ENCODE measurements around the gene C10orf71.

The C10orf71 gene

GRCh38 chr10:49286686-49287085 lies 12.3 kb upstream of the C10orf71 start:
- H3K27ac ChIP-seq, result no peak overlapping the region

GRCh38 chr10:49287689-49288340 lies 11.2 kb upstream of the C10orf71 start:
- TF ChIP-seq CTCF (conservative IDR thresholded peaks at IDR 0.05), result no peak

More at GRCh38 chr10:49286686-49287085, 12.3 kb upstream of the C10orf71 start:
- TF ChIP-seq CTCF (conservative IDR thresholded peaks at IDR 0.05), result no peak

GRCh38 chr10:49288341-49289065 lies 10.5 kb upstream of the C10orf71 start:
- no peak overlapping the region for H3K27ac ChIP-seq
- no peak for TF ChIP-seq CTCF (conservative IDR thresholded peaks at IDR 0.05)

More at GRCh38 chr10:49287689-49288340, 11.2 kb upstream of the C10orf71 start:
- no peak overlapping the region for H3K27ac ChIP-seq

GRCh38 chr10:49289480-49289879 lies 9.5 kb upstream of the C10orf71 start:
- no peak for TF ChIP-seq CTCF (conservative IDR thresholded peaks at IDR 0.05)
- no peak overlapping the region for H3K27ac ChIP-seq

- no peak for TF ChIP-seq CTCF (conservative IDR thresholded peaks at IDR 0.05)
- no peak overlapping the region for H3K27ac ChIP-seq
Measured at GRCh38 chr10:49290131-49290530, 8.8 kb upstream of the C10orf71 start.

- H3K27ac ChIP-seq, result no peak overlapping the region
- TF ChIP-seq CTCF (conservative IDR thresholded peaks at IDR 0.05), result no peak
Measured at GRCh38 chr10:49290607-49291006, 8.4 kb upstream of the C10orf71 start.

- no peak for TF ChIP-seq CTCF (conservative IDR thresholded peaks at IDR 0.05)
- peak overlapping the region; percentile 53; the same call in 1 of the 2 replicates for H3K27ac ChIP-seq
Measured at GRCh38 chr10:49292565-49293207, 6.3 kb upstream of the C10orf71 start.
